HepG2 (cell line): ENCODE results near the gene CYB561. TPM values are rescaled to one million over a fixed set of nuclear protein-coding genes. Genes with fewer than 3 reads are reported as not detected.

ENCODE experiments used
- EHMT2 ChIP-seq: fragments of 200-600 bp; sonication (generic); IDR thresholded peaks from 2 replicates; pipeline ENCODE4 v1.7.0; 2017; ENCODE audit warnings: antibody characterized with exemption, low read depth, low read length, borderline replicate concordance
- ERF ChIP-seq: IDR thresholded peaks from 2 replicates; pipeline ENCODE4 v1.6.1; 2018; ENCODE audit warnings: missing biosample characterization, missing genetic modification reagents
- GPN1 ChIP-seq: sonication (generic); formaldehyde crosslinking; IDR thresholded peaks from 2 replicates; pipeline ENCODE4 v1.5.1; 2020; ENCODE audit warnings: missing genetic modification reagents, borderline replicate concordance
- KDM4B ChIP-seq: sonication (generic); formaldehyde crosslinking; IDR thresholded peaks from 2 replicates; pipeline ENCODE4 v1.4.0; 2020; ENCODE audit warnings: missing genetic modification reagents
- MEIS1 ChIP-seq: sonication (generic); formaldehyde crosslinking; IDR thresholded peaks from 2 replicates; pipeline ENCODE4 v1.9.0; 2021; ENCODE audit warnings: mild to moderate bottlenecking, missing genetic modification reagents, moderate library complexity, borderline replicate concordance
- MIER2 ChIP-seq: IDR thresholded peaks from 2 replicates; pipeline ENCODE4 v1.6.1; 2016; ENCODE audit warnings: missing biosample characterization, missing genetic modification reagents
- NR2F1 ChIP-seq, 2 experiments: fragments of 450-650 bp in 1 of 2; formaldehyde crosslinking in 1 of 2; IDR thresholded peaks; 2 replicates each; pipeline versions ENCODE4 v1.5.0 to v1.6.1; 2016 to 2020; ENCODE audit warnings: mild to moderate bottlenecking in 1 of 2, missing compliant biosample characterization in 1 of 2, missing genetic modification reagents in 1 of 2, moderate library complexity in 1 of 2
- SMARCE1 ChIP-seq: fragments of 450-650 bp; IDR thresholded peaks from 2 replicates; pipeline ENCODE4 v1.6.1; 2017; ENCODE audit warnings: borderline replicate concordance
- TGIF2 ChIP-seq: IDR thresholded peaks from 2 replicates; pipeline ENCODE4 v1.6.1; 2016; ENCODE audit warnings: control low read depth, missing compliant biosample characterization
- ZNF652 ChIP-seq: IDR thresholded peaks from 2 replicates; pipeline ENCODE4 v1.6.1; 2016; ENCODE audit warnings: low read depth, borderline replicate concordance
- ZNF792 ChIP-seq: IDR thresholded peaks from 2 replicates; pipeline ENCODE4 v1.6.1; 2016
- polyA plus RNA-seq, 8 experiments: library from polyadenylated mRNA; depleted of rRNA in 3 of 8; stranded (reverse) in 7 of 8; unstranded in 1 of 8; fragments of >200 nt; fragmentation: Illumina TruSeq in 4 of 8; extraction: Trizol in 4 of 8; gene quantifications; 2 replicates each; pipeline versions ENCODE4 v1.2.1 to v1.2.3, GENCODE V29; 2011 to 2016; ENCODE audit warnings: low read depth in 4 of 8, missing spikeins in 1 of 8, mixed read lengths in 1 of 8; ENCODE audit not compliant: insufficient read depth in 1 of 8
- total RNA-seq, 5 experiments: library from RNA; depleted of rRNA; stranded (reverse); fragments of >200 nt; fragmentation: Illumina TruSeq; extraction: Trizol; gene quantifications; 2 replicates each; pipeline ENCODE4 v1.2.3, GENCODE V29; 2016; ENCODE audit warnings: low read depth in 1 of 5
- TF ChIP-seq, protein P1 (sequence below): sonication (generic); formaldehyde crosslinking; IDR thresholded peaks from 2 replicates; pipeline ENCODE4 v1.5.1; 2020; ENCODE audit warnings: missing genetic modification reagents, mild to moderate bottlenecking, borderline replicate concordance
- TF ChIP-seq, protein P2 (sequence below): sonication (generic); formaldehyde crosslinking; conservative IDR thresholded peaks from 2 replicates; pipeline ENCODE4 v1.4.0; 2020; ENCODE audit warnings: missing genetic modification reagents
- TF ChIP-seq, protein P3 (sequence below), 2 experiments: sonication (generic) in 1 of 2; formaldehyde crosslinking in 1 of 2; IDR thresholded peaks; 2 replicates each; pipeline versions ENCODE4 v1.4.0 to v1.6.1; 2018 to 2020; ENCODE audit warnings: missing genetic modification reagents in 2 of 2, borderline replicate concordance in 1 of 2, low read depth in 1 of 2, mild to moderate bottlenecking in 1 of 2, missing biosample characterization in 1 of 2
- TF ChIP-seq, protein P4 (sequence below): IDR thresholded peaks from 2 replicates; pipeline ENCODE4 v1.6.1; 2018; ENCODE audit warnings: missing genetic modification reagents, mild to moderate bottlenecking, missing compliant biosample characterization
- TF ChIP-seq, protein P5 (sequence below): sonication (generic); formaldehyde crosslinking; IDR thresholded peaks from 2 replicates; pipeline ENCODE4 v1.4.0; 2020; ENCODE audit warnings: missing genetic modification reagents, borderline replicate concordance

Gene CYB561
- total and polyA plus RNA-seq, 2 of the 13 experiments (the other 11 are each of a cell fraction or from before 2014, with no cell fraction given): 1.5 to 6.7 TPM

DNA sequence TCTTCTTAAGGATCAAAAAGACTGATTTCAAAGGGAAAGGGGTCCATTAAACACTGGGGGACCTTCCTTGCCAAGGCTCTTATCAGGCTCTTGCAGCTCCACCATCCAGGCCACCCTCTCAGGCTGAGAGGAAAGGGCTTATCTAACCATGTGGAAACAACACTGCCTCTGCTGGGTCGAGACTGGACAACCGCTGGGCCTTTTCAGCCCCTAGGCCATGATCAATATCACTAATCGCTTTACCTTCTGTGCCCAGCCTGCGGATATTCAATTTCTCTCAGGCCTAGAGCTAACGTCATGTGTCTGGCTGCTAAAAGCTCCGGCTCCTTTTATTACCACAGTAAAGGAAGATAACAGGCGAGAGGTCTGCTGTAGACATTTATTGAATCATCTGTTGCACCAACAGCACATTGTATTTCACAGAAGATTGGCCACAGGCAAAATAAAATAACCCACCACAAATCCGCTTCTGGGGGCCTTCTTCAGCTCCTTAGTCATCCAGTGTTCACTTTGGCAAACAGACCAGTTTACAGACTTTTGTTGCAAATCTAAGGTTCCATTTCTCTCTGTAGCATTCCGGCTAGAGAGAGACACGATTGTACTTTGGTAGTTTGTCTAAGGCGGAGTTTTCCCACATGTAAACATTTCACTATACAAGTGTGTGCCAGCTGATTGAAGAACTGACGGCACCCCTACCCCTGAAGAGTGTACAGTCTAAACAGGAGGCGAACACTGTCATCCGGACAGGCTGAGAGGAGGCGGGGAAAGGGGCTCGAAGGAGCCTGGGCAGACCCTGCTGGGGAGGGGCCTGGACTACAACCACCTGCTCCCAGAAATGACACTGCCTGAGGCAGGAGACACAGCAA, 13.9 kb downstream of the CYB561 start (continued):
- TF ChIP-seq, protein P1, sequence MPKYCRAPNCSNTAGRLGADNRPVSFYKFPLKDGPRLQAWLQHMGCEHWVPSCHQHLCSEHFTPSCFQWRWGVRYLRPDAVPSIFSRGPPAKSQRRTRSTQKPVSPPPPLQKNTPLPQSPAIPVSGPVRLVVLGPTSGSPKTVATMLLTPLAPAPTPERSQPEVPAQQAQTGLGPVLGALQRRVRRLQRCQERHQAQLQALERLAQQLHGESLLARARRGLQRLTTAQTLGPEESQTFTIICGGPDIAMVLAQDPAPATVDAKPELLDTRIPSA (CRISPR knock-in tag): no peak
- TF ChIP-seq ZNF792 (no peak; the same call in 1 of the 2 replicates), MIER2 (CRISPR knock-in tag) (no peak), GPN1 (no peak), NR2F1 (CRISPR knock-in tag; IDR thresholded peaks at IDR 0.05) (no peak), ZNF652 (no peak), SMARCE1 (no peak), TGIF2 (CRISPR knock-in tag) (peak; percentile 56; the same call in 1 of the 2 replicates), MEIS1 (CRISPR knock-in tag) (0 out of 2 replicates have a peak, but pooled peaks have one; percentile 19), KDM4B (CRISPR knock-in tag) (0 out of 2 replicates have a peak, but pooled peaks have one; percentile 12), EHMT2 (no peak), ERF (peak; percentile 48; the same call in 1 of the 2 replicates)
- TF ChIP-seq, protein P2, sequence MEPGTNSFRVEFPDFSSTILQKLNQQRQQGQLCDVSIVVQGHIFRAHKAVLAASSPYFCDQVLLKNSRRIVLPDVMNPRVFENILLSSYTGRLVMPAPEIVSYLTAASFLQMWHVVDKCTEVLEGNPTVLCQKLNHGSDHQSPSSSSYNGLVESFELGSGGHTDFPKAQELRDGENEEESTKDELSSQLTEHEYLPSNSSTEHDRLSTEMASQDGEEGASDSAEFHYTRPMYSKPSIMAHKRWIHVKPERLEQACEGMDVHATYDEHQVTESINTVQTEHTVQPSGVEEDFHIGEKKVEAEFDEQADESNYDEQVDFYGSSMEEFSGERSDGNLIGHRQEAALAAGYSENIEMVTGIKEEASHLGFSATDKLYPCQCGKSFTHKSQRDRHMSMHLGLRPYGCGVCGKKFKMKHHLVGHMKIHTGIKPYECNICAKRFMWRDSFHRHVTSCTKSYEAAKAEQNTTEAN (CRISPR knock-in tag): 0 out of 2 replicates have a peak, but pooled peaks have one; percentile 53
- TF ChIP-seq, protein P3, sequence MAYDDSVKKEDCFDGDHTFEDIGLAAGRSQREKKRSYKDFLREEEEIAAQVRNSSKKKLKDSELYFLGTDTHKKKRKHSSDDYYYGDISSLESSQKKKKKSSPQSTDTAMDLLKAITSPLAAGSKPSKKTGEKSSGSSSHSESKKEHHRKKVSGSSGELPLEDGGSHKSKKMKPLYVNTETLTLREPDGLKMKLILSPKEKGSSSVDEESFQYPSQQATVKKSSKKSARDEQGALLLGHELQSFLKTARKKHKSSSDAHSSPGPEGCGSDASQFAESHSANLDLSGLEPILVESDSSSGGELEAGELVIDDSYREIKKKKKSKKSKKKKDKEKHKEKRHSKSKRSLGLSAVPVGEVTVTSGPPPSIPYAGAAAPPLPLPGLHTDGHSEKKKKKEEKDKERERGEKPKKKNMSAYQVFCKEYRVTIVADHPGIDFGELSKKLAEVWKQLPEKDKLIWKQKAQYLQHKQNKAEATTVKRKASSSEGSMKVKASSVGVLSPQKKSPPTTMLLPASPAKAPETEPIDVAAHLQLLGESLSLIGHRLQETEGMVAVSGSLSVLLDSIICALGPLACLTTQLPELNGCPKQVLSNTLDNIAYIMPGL (CRISPR knock-in tag; IDR thresholded peaks at IDR 0.05; ENCODE audit: borderline replicate concordance in 1 of 2, low read depth in 1 of 2): peak in 1 of 2 experiments; percentile 29; a peak in 1 of 4 replicates
- TF ChIP-seq, protein P4, sequence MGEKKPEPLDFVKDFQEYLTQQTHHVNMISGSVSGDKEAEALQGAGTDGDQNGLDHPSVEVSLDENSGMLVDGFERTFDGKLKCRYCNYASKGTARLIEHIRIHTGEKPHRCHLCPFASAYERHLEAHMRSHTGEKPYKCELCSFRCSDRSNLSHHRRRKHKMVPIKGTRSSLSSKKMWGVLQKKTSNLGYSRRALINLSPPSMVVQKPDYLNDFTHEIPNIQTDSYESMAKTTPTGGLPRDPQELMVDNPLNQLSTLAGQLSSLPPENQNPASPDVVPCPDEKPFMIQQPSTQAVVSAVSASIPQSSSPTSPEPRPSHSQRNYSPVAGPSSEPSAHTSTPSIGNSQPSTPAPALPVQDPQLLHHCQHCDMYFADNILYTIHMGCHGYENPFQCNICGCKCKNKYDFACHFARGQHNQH: peak; percentile 99
- TF ChIP-seq, protein P5, sequence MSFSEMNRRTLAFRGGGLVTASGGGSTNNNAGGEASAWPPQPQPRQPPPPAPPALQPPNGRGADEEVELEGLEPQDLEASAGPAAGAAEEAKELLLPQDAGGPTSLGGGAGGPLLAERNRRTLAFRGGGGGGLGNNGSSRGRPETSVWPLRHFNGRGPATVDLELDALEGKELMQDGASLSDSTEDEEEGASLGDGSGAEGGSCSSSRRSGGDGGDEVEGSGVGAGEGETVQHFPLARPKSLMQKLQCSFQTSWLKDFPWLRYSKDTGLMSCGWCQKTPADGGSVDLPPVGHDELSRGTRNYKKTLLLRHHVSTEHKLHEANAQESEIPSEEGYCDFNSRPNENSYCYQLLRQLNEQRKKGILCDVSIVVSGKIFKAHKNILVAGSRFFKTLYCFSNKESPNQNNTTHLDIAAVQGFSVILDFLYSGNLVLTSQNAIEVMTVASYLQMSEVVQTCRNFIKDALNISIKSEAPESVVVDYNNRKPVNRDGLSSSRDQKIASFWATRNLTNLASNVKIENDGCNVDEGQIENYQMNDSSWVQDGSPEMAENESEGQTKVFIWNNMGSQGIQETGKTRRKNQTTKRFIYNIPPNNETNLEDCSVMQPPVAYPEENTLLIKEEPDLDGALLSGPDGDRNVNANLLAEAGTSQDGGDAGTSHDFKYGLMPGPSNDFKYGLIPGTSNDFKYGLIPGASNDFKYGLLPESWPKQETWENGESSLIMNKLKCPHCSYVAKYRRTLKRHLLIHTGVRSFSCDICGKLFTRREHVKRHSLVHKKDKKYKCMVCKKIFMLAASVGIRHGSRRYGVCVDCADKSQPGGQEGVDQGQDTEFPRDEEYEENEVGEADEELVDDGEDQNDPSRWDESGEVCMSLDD: no peak
